A172 (cell line): ENCODE data around the gene TAGLN. TPM values are rescaled to one million over a fixed set of nuclear protein-coding genes. Genes with fewer than 3 reads are reported as not detected.
"Not testable (repeated sequence)": the region's sequence is repeated elsewhere in the genome, so short reads cannot be mapped to it uniquely, and the experiment has no call there.

Source experiments
- DNase-seq: peaks from one replicate; pipeline ENCODE4 v3.0.0-alpha.2; 2015; ENCODE audit warnings: low spot score
- total RNA-seq: library from RNA; depleted of rRNA; stranded (reverse); fragments of >200 nt; shearing (Covaris generic); gene quantifications from 2 replicates; pipeline ENCODE4 v1.2.3, GENCODE V29; 2014

TAGLN gene
- total RNA-seq, 1 experiment from 2014 or later = 48.3 TPM

- DNase-seq = no peak
These were observed 3.4 kb upstream of the TAGLN start for GRCh38 chr11:117195761-117196160.

GRCh38 chr11:117197006-117197405 is 2.2 kb upstream of the TAGLN start:
- DNase-seq = no peak

- no peak for DNase-seq
These were observed 1.4 kb upstream of the TAGLN start for GRCh38 chr11:117197516-117198456.

- DNase-seq = no peak
These were observed 557 bp upstream of the TAGLN start for GRCh38 chr11:117198613-117199012.

- DNase-seq = no peak
These were observed 994 bp downstream of the TAGLN start for GRCh38 chr11:117199916-117200812.

- DNase-seq = no peak
These were observed 1.9 kb downstream of the TAGLN start for GRCh38 chr11:117200813-117201657.

- DNase-seq = no peak
These were observed 2.6 kb downstream of the TAGLN start for GRCh38 chr11:117201658-117202305.

GRCh38 chr11:117202386-117203068 is 3.4 kb downstream of the TAGLN start:
- no peak for DNase-seq

GRCh38 chr11:117203069-117203407 is 3.9 kb downstream of the TAGLN start:
- no peak for DNase-seq

- DNase-seq = no peak
These were observed 5.3 kb downstream of the TAGLN start for GRCh38 chr11:117204283-117205080.

- DNase-seq = no peak
These were observed 6.1 kb downstream of the TAGLN start for GRCh38 chr11:117205211-117205818.

GRCh38 chr11:117206111-117206510 is 6.9 kb downstream of the TAGLN start:
- not testable (repeated sequence) for DNase-seq

GRCh38 chr11:117206859-117207258 is 7.7 kb downstream of the TAGLN start:
- not testable (repeated sequence) for DNase-seq

GRCh38 chr11:117207481-117207880 is 8.3 kb downstream of the TAGLN start:
- not testable (repeated sequence) for DNase-seq

- DNase-seq = not testable (repeated sequence)
These were observed 9.5 kb downstream of the TAGLN start for GRCh38 chr11:117208710-117209109.

- not testable (repeated sequence) for DNase-seq
These were observed 10.4 kb downstream of the TAGLN start for GRCh38 chr11:117209351-117210125.

GRCh38 chr11:117210620-117211019 is 11.4 kb downstream of the TAGLN start:
- DNase-seq = no peak

GRCh38 chr11:117212697-117213355 is 13.7 kb downstream of the TAGLN start:
- DNase-seq = no peak
